HepG2 (cell line): Measurements from ENCODE around the gene ZNRF3. TPM values are rescaled to one million over a fixed set of nuclear protein-coding genes. Genes with fewer than 3 reads are reported as not detected.

ENCODE experiments used
- NFYC ChIP-seq: IDR thresholded peaks from 2 replicates; pipeline ENCODE4 v1.6.1; 2016; ENCODE audit warnings: missing genetic modification reagents, missing compliant biosample characterization
- SAFB2 ChIP-seq: sonication (generic); formaldehyde crosslinking; IDR thresholded peaks from 2 replicates; pipeline ENCODE4 v1.5.1; 2020; ENCODE audit warnings: missing genetic modification reagents, low read depth, mild to moderate bottlenecking, borderline replicate concordance
- SOX6 ChIP-seq, 2 experiments: fragments of 450-650 bp in 1 of 2; sonication (generic) in 1 of 2; formaldehyde crosslinking in 1 of 2; IDR thresholded peaks; 2 replicates each; pipeline versions ENCODE4 v1.4.0 to v1.6.1; 2017 to 2020; ENCODE audit warnings: antibody characterized with exemption in 1 of 2, mild to moderate bottlenecking in 1 of 2, missing genetic modification reagents in 1 of 2
- ZFP62 ChIP-seq: sonication (generic); formaldehyde crosslinking; IDR thresholded peaks from 2 replicates; pipeline ENCODE4 v1.4.0; 2020; ENCODE audit warnings: missing genetic modification reagents
- polyA plus RNA-seq, 8 experiments: library from polyadenylated mRNA; depleted of rRNA in 3 of 8; stranded (reverse) in 7 of 8; unstranded in 1 of 8; fragments of >200 nt; fragmentation: Illumina TruSeq in 4 of 8; extraction: Trizol in 4 of 8; gene quantifications; 2 replicates each; pipeline versions ENCODE4 v1.2.1 to v1.2.3, GENCODE V29; 2011 to 2016; ENCODE audit warnings: low read depth in 4 of 8, missing spikeins in 1 of 8, mixed read lengths in 1 of 8; ENCODE audit not compliant: insufficient read depth in 1 of 8
- total RNA-seq, 5 experiments: library from RNA; depleted of rRNA; stranded (reverse); fragments of >200 nt; fragmentation: Illumina TruSeq; extraction: Trizol; gene quantifications; 2 replicates each; pipeline ENCODE4 v1.2.3, GENCODE V29; 2016; ENCODE audit warnings: low read depth in 1 of 5
- TF ChIP-seq, protein P1 (sequence below): sonication (generic); formaldehyde crosslinking; IDR thresholded peaks from 2 replicates; pipeline ENCODE4 v1.4.0; 2020; ENCODE audit warnings: mild to moderate bottlenecking, missing genetic modification reagents
- TF ChIP-seq, protein P2 (sequence below): sonication (generic); formaldehyde crosslinking; IDR thresholded peaks from 2 replicates; pipeline ENCODE4 v1.4.0; 2020; ENCODE audit warnings: missing genetic modification reagents
- TF ChIP-seq, protein P3 (sequence below): IDR thresholded peaks from 2 replicates; pipeline ENCODE4 v1.6.1; 2012; ENCODE audit warnings: low read length, improper control_type of control experiment
- TF ChIP-seq, protein P4 (sequence below): sonication (generic); formaldehyde crosslinking; IDR thresholded peaks from 2 replicates; pipeline ENCODE4 v1.4.0; 2020; ENCODE audit warnings: mild to moderate bottlenecking, missing genetic modification reagents
- TF ChIP-seq, protein P5 (sequence below): IDR thresholded peaks from 2 replicates; pipeline ENCODE4 v1.6.1; 2016; ENCODE audit warnings: low read depth, control low read depth

Gene ZNRF3
- total and polyA plus RNA-seq, 2 of the 13 experiments (the other 11 are each of a cell fraction or from before 2014, with no cell fraction given) = 20.3 to 36.7 TPM

DNA sequence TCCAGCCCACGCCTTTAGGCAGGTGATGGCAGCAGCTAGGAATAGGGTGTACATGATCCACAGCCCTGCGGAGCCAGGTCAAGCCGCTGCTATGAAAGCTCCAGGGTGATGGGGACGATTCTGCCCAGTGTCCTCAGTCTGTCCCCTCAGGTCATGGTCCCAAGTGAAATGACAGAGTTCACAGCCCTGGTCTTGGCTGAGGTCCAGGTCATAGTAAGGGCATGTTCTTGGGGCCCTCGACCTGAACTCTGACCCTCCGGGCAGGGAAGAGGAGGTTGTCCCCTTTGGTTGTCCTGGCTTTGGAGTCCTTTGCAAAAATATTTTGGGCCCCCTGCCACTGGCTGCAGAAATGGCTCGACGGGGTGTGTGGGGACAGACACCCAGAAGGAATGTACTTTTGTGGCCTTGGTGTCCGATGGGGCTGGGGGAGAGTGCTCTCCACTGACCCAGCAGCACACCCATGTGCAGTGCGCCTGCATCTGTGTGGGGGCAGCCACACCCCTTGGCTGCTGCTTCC is 170.9 kb downstream of the ZNRF3 start (continued):
- TF ChIP-seq, protein P1, sequence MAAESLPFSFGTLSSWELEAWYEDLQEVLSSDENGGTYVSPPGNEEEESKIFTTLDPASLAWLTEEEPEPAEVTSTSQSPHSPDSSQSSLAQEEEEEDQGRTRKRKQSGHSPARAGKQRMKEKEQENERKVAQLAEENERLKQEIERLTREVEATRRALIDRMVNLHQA (CRISPR knock-in tag) = no peak
- no peak for TF ChIP-seq SAFB2 (CRISPR knock-in tag)
- TF ChIP-seq, protein P2, sequence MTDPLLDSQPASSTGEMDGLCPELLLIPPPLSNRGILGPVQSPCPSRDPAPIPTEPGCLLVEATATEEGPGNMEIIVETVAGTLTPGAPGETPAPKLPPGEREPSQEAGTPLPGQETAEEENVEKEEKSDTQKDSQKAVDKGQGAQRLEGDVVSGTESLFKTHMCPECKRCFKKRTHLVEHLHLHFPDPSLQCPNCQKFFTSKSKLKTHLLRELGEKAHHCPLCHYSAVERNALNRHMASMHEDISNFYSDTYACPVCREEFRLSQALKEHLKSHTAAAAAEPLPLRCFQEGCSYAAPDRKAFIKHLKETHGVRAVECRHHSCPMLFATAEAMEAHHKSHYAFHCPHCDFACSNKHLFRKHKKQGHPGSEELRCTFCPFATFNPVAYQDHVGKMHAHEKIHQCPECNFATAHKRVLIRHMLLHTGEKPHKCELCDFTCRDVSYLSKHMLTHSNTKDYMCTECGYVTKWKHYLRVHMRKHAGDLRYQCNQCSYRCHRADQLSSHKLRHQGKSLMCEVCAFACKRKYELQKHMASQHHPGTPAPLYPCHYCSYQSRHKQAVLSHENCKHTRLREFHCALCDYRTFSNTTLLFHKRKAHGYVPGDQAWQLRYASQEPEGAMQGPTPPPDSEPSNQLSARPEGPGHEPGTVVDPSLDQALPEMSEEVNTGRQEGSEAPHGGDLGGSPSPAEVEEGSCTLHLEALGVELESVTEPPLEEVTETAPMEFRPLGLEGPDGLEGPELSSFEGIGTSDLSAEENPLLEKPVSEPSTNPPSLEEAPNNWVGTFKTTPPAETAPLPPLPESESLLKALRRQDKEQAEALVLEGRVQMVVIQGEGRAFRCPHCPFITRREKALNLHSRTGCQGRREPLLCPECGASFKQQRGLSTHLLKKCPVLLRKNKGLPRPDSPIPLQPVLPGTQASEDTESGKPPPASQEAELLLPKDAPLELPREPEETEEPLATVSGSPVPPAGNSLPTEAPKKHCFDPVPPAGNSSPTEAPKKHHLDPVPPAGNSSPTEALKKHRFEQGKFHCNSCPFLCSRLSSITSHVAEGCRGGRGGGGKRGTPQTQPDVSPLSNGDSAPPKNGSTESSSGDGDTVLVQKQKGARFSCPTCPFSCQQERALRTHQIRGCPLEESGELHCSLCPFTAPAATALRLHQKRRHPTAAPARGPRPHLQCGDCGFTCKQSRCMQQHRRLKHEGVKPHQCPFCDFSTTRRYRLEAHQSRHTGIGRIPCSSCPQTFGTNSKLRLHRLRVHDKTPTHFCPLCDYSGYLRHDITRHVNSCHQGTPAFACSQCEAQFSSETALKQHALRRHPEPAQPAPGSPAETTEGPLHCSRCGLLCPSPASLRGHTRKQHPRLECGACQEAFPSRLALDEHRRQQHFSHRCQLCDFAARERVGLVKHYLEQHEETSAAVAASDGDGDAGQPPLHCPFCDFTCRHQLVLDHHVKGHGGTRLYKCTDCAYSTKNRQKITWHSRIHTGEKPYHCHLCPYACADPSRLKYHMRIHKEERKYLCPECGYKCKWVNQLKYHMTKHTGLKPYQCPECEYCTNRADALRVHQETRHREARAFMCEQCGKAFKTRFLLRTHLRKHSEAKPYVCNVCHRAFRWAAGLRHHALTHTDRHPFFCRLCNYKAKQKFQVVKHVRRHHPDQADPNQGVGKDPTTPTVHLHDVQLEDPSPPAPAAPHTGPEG = no peak
- TF ChIP-seq ZFP62 = no peak
- TF ChIP-seq NFYC (CRISPR knock-in tag) = no peak
- TF ChIP-seq, protein P3, sequence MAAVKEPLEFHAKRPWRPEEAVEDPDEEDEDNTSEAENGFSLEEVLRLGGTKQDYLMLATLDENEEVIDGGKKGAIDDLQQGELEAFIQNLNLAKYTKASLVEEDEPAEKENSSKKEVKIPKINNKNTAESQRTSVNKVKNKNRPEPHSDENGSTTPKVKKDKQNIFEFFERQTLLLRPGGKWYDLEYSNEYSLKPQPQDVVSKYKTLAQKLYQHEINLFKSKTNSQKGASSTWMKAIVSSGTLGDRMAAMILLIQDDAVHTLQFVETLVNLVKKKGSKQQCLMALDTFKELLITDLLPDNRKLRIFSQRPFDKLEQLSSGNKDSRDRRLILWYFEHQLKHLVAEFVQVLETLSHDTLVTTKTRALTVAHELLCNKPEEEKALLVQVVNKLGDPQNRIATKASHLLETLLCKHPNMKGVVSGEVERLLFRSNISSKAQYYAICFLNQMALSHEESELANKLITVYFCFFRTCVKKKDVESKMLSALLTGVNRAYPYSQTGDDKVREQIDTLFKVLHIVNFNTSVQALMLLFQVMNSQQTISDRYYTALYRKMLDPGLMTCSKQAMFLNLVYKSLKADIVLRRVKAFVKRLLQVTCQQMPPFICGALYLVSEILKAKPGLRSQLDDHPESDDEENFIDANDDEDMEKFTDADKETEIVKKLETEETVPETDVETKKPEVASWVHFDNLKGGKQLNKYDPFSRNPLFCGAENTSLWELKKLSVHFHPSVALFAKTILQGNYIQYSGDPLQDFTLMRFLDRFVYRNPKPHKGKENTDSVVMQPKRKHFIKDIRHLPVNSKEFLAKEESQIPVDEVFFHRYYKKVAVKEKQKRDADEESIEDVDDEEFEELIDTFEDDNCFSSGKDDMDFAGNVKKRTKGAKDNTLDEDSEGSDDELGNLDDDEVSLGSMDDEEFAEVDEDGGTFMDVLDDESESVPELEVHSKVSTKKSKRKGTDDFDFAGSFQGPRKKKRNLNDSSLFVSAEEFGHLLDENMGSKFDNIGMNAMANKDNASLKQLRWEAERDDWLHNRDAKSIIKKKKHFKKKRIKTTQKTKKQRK = no peak
- TF ChIP-seq SOX6 (IDR thresholded peaks at IDR 0.05) = no peak
- peak; percentile 51 for TF ChIP-seq SOX6 (CRISPR knock-in tag; IDR thresholded peaks at IDR 0.05)
- TF ChIP-seq, protein P4, sequence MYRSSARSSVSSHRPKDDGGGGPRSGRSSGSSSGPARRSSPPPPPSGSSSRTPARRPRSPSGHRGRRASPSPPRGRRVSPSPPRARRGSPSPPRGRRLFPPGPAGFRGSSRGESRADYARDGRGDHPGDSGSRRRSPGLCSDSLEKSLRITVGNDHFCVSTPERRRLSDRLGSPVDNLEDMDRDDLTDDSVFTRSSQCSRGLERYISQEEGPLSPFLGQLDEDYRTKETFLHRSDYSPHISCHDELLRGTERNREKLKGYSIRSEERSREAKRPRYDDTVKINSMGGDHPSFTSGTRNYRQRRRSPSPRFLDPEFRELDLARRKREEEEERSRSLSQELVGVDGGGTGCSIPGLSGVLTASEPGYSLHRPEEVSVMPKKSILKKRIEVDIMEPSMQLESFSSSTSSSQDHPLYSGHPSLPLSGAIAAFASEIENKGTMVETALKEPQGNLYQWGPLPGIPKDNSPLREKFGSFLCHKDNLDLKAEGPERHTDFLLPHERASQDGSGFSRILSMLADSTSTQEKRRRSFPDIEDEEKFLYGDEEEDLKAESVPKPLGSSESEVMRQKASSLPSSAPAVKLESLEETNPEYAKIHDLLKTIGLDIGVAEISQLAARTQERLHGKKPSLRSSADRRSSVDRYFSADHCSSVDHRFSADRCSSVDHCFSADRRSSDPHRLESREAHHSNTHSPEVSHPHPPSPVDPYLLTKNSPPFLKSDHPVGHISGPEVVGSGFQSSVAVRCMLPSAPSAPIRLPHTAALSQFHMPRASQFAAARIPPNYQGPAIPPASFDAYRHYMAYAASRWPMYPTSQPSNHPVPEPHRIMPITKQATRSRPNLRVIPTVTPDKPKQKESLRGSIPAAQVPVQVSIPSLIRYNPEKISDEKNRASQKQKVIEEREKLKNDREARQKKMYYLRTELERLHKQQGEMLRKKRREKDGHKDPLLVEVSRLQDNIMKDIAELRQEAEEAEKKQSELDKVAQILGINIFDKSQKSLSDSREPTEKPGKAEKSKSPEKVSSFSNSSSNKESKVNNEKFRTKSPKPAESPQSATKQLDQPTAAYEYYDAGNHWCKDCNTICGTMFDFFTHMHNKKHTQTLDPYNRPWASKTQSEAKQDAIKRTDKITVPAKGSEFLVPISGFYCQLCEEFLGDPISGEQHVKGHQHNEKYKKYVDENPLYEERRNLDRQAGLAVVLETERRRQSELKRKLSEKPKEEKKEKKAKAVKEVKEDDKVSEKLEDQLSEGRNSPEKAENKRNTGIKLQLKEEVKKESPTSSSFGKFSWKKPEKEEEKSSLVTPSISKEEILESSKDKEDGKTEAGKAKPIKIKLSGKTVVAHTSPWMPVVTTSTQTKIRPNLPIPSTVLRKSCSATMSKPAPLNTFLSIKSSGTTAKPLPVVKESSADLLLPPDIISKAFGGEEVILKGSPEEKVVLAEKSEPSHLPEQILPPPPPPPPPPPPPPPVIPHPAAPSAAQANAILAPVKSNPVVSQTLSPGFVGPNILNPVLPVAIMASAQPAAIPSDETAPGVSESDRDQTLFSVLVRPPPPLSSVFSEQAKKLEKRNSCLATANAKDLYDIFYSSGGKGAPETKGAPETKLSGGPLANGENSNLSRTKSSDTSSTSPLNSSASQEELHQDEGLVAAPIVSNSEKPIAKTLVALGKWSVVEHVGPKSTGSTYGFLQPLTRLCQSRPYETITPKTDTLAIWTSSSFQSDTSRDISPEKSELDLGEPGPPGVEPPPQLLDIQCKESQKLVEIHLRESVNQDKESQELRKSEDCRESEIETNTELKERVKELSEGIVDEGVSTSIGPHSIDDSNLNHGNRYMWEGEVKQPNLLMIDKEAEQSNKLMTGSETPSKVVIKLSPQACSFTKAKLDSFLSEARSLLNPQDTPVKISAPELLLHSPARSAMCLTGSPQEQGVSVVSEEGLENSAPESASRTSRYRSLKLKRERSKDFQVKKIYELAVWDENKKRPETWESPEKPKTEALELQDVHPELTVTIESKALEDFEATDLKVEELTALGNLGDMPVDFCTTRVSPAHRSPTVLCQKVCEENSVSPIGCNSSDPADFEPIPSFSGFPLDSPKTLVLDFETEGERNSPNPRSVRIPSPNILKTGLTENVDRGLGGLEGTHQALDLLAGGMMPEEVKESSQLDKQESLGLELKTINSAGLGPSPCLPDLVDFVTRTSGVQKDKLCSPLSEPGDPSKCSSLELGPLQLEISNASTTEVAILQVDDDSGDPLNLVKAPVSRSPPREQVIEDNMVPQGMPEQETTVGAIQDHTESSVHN = no peak
- TF ChIP-seq, protein P5, sequence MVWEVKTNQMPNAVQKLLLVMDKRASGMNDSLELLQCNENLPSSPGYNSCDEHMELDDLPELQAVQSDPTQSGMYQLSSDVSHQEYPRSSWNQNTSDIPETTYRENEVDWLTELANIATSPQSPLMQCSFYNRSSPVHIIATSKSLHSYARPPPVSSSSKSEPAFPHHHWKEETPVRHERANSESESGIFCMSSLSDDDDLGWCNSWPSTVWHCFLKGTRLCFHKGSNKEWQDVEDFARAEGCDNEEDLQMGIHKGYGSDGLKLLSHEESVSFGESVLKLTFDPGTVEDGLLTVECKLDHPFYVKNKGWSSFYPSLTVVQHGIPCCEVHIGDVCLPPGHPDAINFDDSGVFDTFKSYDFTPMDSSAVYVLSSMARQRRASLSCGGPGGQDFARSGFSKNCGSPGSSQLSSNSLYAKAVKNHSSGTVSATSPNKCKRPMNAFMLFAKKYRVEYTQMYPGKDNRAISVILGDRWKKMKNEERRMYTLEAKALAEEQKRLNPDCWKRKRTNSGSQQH (CRISPR knock-in tag) = no peak
